Stimulated activated CD4-positive, alpha-beta T cell treated with anti-CD3 and anti-CD28 coated beads, Interleukin-12 subunit alpha, Interleukin-12 subunit beta, amount 100 ng/mL, for 48 hours (primary cell): ENCODE results near the gene WSCD2.

Experiments used
- DNase-seq, 3 donors: peaks; one replicate each; pipeline ENCODE4 v3.0.0-alpha.2; 2020; ENCODE audit warnings: low read depth in 2 of 3, low spot score in 1 of 3

Gene WSCD2

DNA sequence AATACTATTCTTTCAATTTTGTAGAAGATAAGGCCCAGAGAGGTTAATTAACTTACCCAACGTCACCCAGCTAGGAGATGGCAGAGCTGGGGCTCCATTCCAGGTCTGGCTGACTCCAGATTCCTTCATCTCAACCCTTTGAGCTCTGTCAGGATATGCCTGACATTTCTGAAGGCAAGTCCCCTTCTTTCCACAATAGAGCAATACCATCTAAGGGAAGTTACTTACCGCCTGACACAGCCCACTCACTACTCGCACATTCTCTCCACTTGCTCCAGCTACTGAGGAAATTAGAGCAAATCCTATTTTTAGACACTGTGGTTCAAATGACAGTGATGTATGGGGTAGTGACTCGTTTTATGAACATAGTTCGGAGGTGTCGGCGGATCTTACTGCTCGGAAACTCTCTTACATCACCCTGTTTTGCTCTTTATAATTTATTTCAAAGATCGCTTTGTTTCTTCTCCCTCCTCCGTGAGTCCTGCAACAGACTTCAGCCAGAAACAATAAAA is 2.0 kb upstream of the WSCD2 start:
- DNase-seq = no peak

DNA sequence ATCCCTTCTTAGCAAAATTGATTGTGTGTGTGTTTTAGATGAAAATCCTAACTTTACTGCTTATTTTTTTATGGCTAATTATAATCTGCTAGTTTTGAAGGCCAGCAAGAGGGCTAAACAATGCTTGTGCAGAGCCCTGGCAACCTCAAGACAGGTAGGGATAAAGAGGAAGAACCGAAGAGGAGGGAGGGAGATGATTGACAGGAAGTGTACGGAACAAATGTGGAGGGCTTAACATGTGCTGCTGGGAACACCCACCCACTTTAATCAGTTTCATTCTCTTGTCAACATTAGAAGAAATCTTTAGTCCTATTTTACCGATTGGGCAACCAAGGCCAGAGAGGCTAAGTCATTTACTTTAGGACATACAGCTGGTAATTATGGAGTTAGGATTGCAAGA is 1.4 kb upstream of the WSCD2 start:
- DNase-seq = no peak

DNA sequence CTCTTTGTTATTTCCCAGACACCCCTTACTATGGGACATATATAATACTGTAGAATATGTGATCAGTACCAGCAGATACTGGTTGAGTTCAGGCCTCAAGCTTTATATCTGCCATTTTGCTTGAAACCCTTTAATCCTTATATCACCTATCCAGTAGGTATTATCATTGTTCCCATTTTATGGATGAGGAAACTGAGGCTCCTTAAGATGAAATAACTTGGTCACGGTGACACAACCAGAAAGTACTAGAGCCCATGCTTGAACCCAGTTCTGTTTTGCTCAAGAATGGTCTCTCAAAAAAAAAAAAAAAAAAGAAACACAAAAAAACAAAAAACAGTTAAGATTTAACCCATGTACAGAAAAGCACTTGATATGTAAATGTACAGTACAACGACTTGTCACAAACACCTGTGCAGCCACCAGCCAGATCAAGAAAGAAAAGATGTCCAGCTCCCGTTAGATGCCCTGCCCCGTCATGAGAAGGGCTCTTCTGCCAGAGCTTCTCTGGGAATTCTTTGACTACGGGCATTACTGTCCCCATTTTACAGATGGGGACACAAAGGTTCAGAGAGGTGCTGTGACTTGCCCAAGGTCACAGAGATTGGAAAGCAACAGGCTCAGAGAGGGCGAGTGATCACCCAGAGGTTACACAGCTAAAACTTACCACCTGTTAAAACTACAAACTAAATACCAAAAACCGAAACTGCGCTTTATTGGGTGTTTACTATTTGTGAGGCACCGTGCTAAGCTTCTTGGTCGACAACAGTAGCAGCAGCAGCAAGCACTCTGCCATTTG is 669 bp upstream of the WSCD2 start:
- DNase-seq = no peak

DNA sequence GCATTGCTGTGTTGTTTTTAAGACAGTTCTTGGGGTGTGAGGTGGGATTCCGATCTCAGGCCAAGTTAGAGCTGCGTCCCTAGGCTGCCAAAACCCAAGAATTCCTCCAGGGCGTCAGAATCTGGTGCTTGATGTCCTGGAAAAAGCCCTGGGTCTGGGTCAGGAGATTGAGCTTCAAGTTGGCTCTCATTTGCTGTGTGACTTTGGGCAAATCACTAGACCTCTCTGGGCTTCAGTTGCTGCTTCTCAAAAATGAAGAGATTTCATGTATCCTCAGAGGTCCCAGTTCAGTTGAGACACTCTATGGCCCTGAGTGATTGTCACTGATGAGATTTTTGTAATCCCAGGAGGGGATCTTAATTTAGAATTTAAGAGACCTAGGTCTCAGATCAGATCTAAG is 1.9 kb downstream of the WSCD2 start:
- DNase-seq = no peak

DNA sequence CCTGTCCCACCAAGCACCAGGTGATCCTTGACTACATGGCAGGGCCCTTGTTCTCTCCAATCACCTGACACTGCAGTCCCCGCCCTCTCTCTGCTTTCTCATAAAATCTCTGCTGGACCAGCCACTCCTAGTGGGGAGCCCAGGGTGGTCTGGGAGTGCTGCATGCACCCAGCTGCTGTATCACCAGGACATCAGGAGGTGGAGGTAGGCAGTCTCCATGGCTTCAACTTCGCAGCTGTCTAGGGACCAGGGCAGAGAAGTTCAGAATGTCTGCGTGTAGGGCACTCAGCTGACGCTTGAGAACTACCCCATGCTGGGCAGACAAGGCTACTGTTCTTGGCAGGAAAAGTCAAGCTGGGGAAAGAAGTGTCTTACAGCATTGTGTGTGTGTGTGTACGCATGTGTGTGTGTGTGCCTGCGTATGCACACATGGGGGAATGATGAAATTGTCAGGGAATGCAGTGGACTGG is 2.6 kb downstream of the WSCD2 start:
- DNase-seq = no peak

GRCh38 chr12:108133482-108133881 is 4.4 kb downstream of the WSCD2 start:
- no peak for DNase-seq

- DNase-seq = no peak
Measured at GRCh38 chr12:108134744-108135143, 5.7 kb downstream of the WSCD2 start.

DNA sequence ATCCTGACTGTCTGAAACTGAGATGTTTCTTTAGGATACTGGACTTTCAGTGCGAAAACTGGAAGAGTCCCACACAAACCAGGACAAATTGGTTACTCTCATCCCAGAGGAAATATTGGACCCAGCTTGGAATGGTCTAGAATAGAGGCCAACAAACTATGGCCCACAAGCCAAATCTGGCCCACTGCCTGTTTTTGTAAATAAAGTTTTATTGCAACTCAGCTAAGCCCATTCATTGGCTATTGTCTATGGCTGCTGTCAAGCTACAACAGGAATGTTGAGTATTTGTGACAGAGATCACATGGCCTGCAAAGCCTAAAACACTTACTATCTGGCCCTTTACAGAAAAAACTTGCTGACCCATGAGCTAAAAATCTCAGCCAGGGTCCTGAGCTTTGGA is 6.5 kb downstream of the WSCD2 start:
- no peak for DNase-seq

GRCh38 chr12:108136697-108137096 is 7.6 kb downstream of the WSCD2 start:
- no peak for DNase-seq

DNA sequence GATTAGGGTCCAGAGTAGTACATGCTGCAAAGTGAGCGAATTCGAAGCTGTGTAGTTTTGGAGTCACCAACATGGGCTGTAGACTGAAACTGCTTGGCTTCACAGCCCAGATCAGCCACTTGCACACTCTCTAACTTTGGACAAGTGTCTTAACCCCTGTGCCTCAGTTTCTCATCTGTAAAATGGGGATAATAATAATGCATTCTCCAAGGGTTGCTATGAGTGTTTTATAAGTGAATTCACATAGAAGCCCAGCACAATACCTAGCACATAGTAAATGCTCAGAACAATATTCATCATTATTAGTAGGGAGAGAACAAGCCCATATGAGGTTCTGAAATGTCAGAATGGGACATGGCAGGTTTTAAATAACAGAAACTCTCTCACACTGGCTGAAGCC is 10.4 kb downstream of the WSCD2 start:
- no peak for DNase-seq

- no peak for DNase-seq
Measured at GRCh38 chr12:108140501-108140900, 11.4 kb downstream of the WSCD2 start.

DNA sequence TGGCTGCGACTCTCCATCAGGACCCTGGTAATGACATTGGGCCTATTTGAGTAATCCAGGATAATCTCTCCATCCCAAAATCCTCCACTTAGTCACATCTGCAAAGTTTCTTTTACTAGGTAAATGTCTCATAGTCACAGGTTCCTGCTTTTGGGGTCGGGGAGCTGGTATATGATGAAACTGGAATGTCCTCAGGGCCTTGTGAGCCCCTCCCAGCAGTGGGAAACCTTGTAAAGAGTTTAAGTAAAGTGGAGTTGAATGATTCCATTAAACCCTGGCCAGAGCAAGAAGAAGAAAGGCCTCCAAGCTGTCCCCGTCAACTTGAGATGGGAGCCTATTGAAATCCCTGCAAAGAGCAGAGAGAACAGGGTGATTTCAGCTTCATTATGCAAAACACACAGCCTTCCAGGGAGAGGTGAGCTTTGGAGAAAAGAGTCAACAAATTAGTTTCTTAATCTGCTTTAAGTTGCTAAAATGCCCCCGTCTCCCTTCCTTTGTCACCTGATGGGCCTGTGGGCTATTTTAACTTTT is 12.6 kb downstream of the WSCD2 start:
- no peak for DNase-seq

DNA sequence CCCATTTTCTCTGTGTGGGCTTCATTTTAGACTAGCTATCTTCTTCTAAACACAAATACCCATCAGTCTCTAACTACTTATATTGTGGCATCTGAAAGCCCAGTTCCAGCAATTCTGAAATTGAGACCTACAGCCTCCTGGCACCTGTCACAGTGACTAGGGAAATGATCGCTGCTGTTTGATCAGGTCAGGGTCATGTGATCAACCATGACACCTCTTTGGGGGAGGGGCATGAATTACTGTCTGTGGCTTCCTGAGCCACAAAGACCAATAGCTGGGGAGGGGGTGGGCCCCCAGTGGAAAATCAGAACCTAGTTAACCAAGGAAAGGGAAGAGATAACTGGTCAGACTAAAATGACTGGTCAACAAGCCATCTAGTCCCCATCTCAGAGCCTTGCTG is 14.1 kb downstream of the WSCD2 start:
- DNase-seq = no peak

DNA sequence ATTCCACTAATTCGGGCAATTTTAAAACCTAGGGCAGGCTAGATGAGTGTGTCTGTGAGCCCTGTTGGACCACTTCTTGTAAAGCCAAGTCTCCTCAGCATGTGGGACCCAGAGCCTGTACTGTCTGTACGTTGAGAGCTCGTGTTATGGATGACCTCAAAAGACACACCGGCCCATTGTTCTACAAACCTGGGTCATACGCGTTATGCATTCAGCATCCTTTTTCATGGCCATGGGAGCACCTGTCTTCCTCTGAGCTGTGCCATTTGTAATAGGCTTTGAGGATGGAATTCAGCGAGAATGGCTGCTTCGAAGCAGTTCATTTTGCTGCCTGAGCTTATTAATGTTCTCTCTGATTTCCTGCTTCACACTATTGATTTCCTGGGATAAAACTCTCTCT is 15.0 kb downstream of the WSCD2 start:
- no peak for DNase-seq

- no peak for DNase-seq
Measured at GRCh38 chr12:108145011-108145410, 15.9 kb downstream of the WSCD2 start.

DNA sequence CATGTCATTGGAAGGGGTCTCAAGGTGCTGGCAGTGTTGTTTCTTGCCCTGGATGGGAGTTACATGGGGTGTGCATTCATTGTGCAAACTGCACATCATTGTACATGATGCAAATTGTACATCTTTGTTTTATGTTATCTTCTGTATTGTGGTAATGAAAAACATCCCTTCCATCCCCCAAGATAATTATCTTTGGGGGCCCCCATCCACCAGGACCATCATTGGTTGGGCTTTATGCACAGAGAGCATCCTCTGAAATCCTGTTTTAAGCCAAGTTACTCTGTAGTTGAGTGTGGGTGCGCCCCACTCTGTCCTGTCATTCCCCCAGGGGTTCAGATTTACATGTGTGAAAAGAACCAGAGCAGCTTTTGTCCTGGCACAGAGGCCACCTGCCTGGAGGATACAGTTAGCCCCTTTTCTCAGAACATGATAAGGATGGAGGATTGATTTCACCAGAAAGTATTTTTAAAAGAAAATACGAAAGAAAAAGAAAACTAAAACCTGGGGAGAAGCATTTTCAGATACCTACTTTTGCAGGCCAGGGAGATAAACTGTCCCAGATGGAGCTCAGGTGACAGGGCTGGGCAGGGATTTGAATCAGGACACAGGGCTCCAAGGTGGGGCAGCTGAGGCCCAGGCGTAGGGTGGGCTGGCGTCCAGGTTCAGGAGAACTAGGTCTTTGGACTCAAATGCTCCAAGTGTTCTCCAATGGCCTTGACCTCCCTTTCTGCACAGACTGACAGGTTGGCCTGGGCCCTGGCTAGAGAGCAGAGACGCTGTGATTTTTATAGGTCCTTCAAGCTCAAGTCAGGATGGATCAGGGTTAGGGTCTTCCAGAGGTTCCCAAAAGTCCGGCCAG is 17.2 kb downstream of the WSCD2 start:
- DNase-seq = no peak

DNA sequence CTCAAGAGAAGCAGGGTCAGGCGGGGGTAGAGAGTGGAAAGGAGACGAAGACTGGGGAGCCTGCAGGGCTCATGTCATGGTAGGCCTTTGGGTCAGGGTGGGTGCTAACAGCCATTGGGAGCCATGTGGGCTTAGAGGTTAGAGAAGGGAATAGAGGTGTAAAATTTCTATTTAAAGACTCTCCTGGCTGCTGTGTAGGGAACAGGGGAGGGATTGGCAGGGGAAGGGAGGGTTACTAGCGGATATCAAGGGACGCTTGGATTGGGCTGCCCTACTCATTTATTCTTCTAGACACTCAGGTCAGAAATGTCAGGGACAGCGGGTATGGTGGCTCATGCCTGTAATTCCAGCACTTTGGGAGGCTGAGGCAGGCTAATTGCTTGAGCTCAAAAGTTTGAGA is 18.2 kb downstream of the WSCD2 start:
- no peak for DNase-seq

DNA sequence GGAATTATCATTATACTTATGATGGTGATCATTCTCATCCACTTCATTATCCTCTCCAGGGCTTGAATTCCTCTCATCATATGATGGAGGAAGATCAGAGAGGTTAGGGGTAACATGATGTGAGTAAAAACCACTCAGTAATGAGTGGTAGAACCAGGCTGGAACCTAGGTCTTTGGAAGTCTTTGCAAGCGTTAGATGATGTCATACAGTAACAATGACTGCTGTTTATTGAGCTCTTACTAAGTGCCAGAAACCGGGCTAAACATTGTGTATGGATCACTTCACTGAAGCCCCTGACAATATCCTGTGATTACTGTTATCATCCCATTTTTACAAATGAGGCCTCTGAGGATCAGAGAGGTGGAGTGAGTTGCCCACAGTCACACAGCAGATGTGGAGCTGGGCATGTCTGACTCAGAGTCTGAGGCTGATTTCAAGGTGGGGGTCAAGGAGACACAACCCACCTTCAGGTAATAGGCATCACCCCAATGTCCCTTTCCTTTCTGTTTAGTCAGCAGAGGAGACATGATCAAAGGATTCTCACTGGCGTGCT is 19.5 kb downstream of the WSCD2 start:
- no peak for DNase-seq

DNA sequence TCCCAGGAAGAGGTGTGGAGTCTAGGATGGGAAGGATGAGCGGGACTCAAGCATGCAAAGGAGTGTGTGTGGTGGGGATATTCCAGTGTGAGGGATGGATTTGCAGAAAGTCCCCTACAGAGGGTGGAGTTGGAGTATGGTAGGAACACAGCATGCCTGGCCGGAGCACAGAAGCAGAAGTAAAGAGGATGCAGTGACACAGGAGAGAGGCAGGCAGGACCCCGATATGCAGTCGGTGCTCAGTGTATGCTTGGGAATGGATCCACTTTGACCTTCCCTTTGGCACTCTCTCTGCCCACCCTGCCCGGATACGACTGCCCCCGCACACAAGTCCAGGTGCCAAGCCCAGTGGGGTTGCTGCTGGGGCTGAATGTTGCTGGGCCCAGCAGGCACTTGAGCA is 21.3 kb downstream of the WSCD2 start:
- DNase-seq = no peak

- DNase-seq = no peak
Measured at GRCh38 chr12:108151533-108152169, 22.6 kb downstream of the WSCD2 start.

DNA sequence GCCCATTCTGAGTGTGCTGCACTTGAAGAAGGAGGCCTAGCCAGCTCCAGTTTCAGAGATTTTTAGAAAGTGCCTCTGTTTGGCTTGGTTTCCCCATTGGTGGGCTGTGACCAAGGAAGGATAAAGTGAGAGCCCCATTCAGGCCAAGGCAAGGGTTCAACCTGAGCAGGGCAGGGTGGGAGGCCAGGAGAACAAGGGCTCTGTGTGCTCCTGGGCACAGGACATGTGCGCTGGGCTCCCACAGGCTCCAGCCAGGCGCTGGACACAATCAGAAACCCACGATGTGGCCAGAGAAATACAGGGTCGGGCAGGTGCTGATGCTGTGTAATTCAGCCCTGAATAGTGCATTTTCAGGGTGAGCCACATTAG is 23.1 kb downstream of the WSCD2 start:
- DNase-seq = no peak
